Measurements from ENCODE around the gene FAM174C.

The FAM174C gene

DNA sequence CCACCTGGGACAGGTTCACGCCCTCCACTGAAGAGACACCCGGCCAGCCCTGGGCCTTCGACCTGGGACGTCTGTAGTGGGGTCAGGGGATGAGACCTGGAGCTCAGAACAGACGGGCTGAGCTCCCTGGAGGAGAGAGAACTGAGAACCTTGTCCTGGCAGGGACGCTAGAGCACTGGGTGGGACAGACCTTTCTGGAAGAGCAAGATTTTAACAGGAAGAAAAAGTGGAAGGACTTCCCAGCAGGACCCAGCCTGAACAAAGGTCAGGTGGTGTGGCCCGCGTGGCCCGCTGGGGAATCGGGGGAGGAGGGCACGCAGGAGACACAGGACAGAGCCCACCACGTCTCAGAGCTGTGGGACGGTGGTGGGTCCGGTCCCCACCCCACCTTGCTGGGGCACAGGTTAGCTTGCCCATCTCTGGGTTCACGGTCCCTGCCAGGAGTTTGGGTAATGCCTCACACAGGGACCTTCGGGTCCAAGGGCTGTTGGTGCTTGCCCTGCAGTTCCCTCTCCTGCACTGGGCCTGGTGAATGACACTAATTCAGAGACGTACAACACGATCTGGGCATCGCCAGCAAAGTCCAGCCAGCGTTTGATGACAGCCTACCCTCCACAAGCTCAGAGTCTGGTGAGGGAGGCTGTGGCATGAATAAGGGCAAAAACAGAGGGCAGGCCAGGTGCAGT is 9.1 kb downstream of the FAM174C start:
- no peak overlapping the region for H3K4me3 ChIP-seq (ENCODE audit: low read depth, low read length)
- no peak for DNase-seq (ENCODE audit: low read depth)
- TF ChIP-seq MYC (IDR thresholded peaks at IDR 0.05; ENCODE audit: low read depth, low read length) (no peak), POLR2A (IDR thresholded peaks at IDR 0.05; ENCODE audit: extremely low read depth, insufficient read length) (no peak)
- TF ChIP-seq, protein P1, sequence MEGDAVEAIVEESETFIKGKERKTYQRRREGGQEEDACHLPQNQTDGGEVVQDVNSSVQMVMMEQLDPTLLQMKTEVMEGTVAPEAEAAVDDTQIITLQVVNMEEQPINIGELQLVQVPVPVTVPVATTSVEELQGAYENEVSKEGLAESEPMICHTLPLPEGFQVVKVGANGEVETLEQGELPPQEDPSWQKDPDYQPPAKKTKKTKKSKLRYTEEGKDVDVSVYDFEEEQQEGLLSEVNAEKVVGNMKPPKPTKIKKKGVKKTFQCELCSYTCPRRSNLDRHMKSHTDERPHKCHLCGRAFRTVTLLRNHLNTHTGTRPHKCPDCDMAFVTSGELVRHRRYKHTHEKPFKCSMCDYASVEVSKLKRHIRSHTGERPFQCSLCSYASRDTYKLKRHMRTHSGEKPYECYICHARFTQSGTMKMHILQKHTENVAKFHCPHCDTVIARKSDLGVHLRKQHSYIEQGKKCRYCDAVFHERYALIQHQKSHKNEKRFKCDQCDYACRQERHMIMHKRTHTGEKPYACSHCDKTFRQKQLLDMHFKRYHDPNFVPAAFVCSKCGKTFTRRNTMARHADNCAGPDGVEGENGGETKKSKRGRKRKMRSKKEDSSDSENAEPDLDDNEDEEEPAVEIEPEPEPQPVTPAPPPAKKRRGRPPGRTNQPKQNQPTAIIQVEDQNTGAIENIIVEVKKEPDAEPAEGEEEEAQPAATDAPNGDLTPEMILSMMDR (IDR thresholded peaks at IDR 0.05; ENCODE audit: low read depth, low read length): no peak
- TF ChIP-seq, protein P2, sequence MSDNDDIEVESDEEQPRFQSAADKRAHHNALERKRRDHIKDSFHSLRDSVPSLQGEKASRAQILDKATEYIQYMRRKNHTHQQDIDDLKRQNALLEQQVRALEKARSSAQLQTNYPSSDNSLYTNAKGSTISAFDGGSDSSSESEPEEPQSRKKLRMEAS (IDR thresholded peaks at IDR 0.05; ENCODE audit: low read depth, low read length): no peak

DNA sequence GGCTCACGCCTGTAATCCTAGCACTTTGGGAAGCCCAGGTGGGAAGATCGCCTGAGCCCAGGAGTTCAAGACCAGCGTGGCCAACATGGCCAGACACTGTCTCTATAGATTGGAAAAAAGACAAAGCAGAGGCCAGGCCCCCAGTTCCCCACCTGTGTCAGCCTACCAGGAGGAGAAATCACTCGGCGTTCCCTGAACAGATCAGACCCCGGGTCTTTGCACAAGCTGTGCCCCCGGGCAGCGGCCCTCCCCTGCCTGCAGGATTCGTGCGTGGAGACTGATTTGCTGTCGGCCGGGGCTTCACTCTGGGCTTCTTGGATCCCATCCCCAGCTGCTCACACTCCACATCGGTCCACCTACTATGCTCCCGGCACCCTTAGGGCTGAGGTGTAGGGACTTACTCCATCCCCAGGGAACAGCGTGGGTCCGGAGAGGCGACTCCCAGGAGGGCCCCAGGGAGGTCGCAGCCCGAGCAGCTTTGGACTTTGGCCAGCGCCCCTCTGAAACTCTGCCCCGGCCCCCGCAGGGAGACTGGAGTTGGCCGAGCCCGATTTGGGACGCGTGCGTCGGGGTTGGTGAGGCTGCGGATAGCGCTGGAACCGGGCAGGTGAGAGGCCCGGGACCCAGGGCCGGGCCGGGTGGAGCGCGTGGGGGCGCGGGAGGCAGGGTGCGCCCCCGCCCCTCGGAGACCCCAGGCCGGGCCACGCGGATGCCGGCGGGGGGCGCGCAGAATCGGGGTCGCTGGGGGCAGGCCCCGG is 9.8 kb downstream of the FAM174C start:
- no peak overlapping the region for H3K4me3 ChIP-seq (ENCODE audit: low read depth, low read length)
- TF ChIP-seq, protein P1 (IDR thresholded peaks at IDR 0.05; ENCODE audit: low read depth, low read length): no peak
- TF ChIP-seq, protein P2 (IDR thresholded peaks at IDR 0.05; ENCODE audit: low read depth, low read length): no peak
- TF ChIP-seq MYC (IDR thresholded peaks at IDR 0.05; ENCODE audit: low read depth, low read length): no peak
- TF ChIP-seq POLR2A (IDR thresholded peaks at IDR 0.05; ENCODE audit: extremely low read depth, insufficient read length): no peak
- no peak for DNase-seq (ENCODE audit: low read depth)

DNA sequence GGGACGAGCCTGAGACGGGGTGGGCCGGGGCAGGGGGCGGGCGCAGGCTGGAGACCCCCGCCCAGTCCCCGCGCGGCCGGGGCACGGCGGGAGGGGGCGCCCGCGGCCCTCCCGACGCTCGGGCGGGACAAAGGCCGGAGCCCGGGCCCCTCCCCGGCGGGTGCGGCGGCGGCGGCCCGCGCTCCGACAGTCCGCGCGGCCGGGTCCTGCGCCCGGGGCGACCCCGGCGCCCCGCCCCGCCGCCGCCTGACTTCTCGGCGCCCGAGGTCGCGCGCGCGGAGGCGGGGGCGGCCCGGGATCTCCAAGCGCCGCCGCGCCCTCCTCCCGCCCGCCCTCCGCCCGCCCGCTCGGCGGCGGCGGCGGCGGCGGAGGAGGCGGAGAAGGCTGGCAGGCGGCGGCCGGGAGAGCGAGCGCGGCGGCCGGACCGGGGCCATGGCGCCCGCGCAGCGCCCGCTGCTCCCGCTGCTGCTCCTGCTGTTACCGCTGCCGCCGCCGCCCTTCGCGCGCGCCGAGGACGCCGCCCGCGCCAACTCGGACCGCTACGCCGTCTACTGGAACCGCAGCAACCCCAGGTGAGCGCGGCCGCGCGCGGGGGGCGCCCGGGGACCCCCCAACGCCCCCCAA is 10.5 kb downstream of the FAM174C start, which contains the start of gene EFNA2:
Gene EFNA2, plus strand, starts transcription at position 137 of the 624 bp plus-strand sequence. Its CDS starts 296 bp downstream, at position 433.
- DNase-seq (ENCODE audit: low read depth): no peak
- H3K4me3 ChIP-seq (ENCODE audit: low read depth, low read length): no peak within 1 kb of the TSS
- TF ChIP-seq, protein P1 (IDR thresholded peaks at IDR 0.05; ENCODE audit: low read depth, low read length): no peak
- TF ChIP-seq POLR2A (IDR thresholded peaks at IDR 0.05; ENCODE audit: extremely low read depth, insufficient read length) (no peak), MYC (IDR thresholded peaks at IDR 0.05; ENCODE audit: low read depth, low read length) (no peak)
- TF ChIP-seq, protein P2 (IDR thresholded peaks at IDR 0.05; ENCODE audit: low read depth, low read length): no peak

DNA sequence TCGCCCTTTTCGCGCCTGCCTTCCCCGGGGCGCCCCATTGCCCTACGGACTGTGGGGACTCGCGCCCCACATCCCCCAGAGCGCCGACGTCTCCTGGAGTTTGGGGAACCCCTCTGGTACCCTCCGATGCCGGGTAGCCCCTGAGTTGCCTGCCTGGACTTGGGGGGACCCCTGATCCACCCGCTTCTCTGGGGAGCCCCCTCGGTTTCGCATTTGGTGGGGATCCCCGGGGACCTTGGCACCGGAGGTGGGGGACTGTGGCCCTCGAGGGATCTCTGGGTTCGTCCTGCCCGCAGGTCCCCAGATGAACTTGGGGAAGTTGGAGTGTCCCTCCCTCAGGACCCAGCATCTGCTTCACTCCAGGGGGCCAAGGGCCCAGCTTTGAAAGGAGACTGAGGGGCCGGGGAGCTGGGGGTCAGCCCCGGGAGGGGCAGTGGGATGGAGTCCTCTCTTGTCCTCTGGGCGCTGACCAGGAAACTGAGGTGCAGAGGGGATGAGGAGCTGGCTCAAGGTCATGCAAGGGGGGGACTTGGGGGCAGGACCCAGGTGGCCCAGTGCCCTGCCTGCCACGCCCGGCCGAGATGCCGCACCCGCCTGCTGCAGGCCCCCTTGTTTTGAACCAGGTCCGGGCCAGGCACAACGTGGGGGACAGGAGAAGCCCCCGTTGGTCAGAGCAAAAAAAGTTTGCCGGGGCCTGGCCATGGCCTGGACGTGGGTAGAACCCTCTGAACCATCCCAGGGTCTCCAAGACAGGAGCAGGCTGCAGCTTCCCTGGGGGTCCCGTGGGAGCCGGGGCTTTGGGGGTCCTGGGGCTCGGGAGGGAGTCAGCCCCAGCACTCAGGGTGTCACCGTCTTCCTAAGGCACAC is 11.4 kb downstream of the FAM174C start:
- DNase-seq (ENCODE audit: low read depth): no peak
- H3K4me3 ChIP-seq (ENCODE audit: low read depth, low read length): no peak overlapping the region
- TF ChIP-seq, protein P1 (IDR thresholded peaks at IDR 0.05; ENCODE audit: low read depth, low read length): no peak
- TF ChIP-seq MYC (IDR thresholded peaks at IDR 0.05; ENCODE audit: low read depth, low read length): no peak
- no peak for TF ChIP-seq POLR2A (IDR thresholded peaks at IDR 0.05; ENCODE audit: extremely low read depth, insufficient read length)
- TF ChIP-seq, protein P2 (IDR thresholded peaks at IDR 0.05; ENCODE audit: low read depth, low read length): no peak

Measured in NB4 (cell line).